Left lobe of liver (tissue), 2 donors: ENCODE results near the gene PRSS23. TPM values are rescaled to one million over a fixed set of nuclear protein-coding genes. Genes with fewer than 3 reads are reported as not detected.

Experiments used
- ATAC-seq: fragments of 200-7000 bp; cut with Tn5 transposase; one replicate; pipeline ENCODE4 v1.9.1; 2020; ENCODE audit warnings: mild to moderate bottlenecking, moderate library complexity
- DNase-seq: peaks from one replicate; pipeline ENCODE4 v3.0.0-alpha.2; 2020; ENCODE audit warnings: low spot score
- total RNA-seq: library from RNA; stranded (reverse); gene quantifications from one replicate; pipeline ENCODE4 v1.2.1, GENCODE V29; 2021
- donor health status: DM: no; HTN: no; CAD: no; lungs with moderate emphysema.
- donor health status: DM: no; HTN: yes; CAD: no.

The PRSS23 gene
- total RNA-seq, 1 donor from 2014 or later, result 10.2 TPM

- ATAC-seq (no peak), DNase-seq (no peak)
These were observed 10.1 kb upstream of the PRSS23 start for GRCh38 chr11:86790195-86790725.

GRCh38 chr11:86790867-86791849, 9.2 kb upstream of the PRSS23 start:
- DNase-seq (no peak), ATAC-seq (no peak)

- ATAC-seq, result no peak
These were observed 8.2 kb upstream of the PRSS23 start for GRCh38 chr11:86792150-86792549.

DNA sequence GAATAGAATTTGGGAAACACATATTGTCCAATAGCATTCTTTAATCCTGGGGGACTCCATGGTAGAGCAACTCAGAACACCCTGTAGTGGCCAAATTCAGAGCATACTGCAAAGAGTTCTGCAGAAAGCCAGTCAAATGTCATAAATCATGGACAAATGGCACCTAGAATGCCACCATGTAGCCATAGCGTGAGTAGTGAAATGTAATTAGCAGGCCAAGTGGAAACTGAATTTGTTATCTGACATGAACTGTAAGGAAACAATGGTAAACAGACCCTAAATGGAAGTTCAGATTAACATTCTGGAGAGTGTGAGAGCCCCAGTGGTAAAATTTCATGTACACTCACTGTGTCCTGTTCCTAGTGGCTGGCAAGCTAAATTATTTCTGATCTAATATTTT, 7.0 kb upstream of the PRSS23 start:
- ATAC-seq, result no peak
- DNase-seq, result no peak

More at GRCh38 chr11:86792150-86792549, 8.2 kb upstream of the PRSS23 start:
- no peak for DNase-seq

- ATAC-seq (no peak), DNase-seq (no peak)
These were observed 4.8 kb upstream of the PRSS23 start for GRCh38 chr11:86795511-86795910.

DNA sequence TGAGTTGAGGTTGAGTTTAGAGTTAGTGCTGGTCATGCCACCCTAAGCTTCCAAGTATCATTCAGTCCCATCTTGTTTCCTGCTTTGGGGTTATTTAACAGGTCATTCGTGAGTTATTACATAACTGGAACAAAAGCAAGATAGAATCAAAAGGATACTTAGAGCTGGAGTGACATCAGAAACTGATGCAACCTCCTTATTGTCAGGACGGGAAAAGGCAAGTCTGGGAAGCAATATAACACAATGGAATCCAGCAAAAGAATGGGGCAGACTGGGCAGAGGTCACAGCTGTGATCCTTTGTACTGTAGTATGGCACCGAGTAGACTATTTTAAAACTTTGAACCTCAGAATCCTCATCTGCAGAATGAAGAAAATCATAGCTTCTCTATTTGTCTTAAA, 4.4 kb upstream of the PRSS23 start:
- DNase-seq (no peak), ATAC-seq (no peak)

GRCh38 chr11:86797133-86797532, 3.2 kb upstream of the PRSS23 start:
- no peak for ATAC-seq
- no peak for DNase-seq

- DNase-seq (no peak), ATAC-seq (no peak)
These were observed 1.4 kb upstream of the PRSS23 start for GRCh38 chr11:86798988-86799387.

GRCh38 chr11:86799680-86800075, 664 bp upstream of the PRSS23 start:
- no peak for DNase-seq
- no peak for ATAC-seq

- ATAC-seq, result no peak
- DNase-seq, result no peak
These were observed 574 bp downstream of the PRSS23 start for GRCh38 chr11:86800960-86801272.

GRCh38 chr11:86801364-86801763, 1.0 kb downstream of the PRSS23 start:
- ATAC-seq (no peak), DNase-seq (no peak)

DNA sequence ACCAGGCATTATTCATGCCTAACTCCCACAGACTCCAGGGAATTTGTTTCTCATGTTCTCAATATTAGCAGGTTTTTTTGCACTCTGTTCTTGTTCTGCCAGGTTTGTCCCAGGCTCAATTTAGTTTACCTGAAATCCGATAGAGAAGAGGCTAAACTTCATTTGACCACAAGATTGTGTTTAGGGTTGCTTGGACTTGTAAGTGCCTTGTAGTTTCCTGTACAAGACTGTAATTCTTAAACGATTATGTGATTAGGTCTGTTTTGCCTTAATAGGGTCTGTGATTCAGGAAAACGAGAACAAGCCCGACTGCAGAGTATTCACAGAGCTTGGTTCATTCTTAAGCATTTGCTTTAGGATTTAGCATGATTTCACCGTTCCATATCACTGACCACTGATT, 1.8 kb downstream of the PRSS23 start:
- no peak for DNase-seq

DNA sequence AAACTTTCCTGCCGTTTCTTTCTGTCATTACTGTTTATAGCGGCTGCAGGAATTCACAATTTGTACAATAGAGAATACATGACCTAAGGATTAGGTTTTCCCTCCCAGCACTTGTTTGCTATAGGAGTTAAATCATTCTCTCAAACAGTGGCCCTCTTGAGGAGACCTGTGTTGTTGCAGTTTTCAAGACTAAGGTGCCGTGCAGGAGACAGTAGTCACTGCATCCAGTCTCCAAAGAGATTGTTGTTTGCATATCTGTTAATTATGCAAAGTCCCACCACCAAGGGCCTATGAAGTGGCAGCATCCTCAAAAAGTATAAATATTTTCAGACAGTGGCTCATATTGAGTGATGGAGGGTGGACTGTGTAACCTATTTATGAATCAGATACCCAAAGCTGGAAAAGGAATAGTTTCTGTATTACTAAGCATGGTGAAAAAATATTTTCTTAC, 2.3 kb downstream of the PRSS23 start:
- ATAC-seq, result peak; percentile 65
- DNase-seq, result no peak

More for the DNA sequence above, 1.8 kb downstream of the PRSS23 start:
- no peak for ATAC-seq

DNA sequence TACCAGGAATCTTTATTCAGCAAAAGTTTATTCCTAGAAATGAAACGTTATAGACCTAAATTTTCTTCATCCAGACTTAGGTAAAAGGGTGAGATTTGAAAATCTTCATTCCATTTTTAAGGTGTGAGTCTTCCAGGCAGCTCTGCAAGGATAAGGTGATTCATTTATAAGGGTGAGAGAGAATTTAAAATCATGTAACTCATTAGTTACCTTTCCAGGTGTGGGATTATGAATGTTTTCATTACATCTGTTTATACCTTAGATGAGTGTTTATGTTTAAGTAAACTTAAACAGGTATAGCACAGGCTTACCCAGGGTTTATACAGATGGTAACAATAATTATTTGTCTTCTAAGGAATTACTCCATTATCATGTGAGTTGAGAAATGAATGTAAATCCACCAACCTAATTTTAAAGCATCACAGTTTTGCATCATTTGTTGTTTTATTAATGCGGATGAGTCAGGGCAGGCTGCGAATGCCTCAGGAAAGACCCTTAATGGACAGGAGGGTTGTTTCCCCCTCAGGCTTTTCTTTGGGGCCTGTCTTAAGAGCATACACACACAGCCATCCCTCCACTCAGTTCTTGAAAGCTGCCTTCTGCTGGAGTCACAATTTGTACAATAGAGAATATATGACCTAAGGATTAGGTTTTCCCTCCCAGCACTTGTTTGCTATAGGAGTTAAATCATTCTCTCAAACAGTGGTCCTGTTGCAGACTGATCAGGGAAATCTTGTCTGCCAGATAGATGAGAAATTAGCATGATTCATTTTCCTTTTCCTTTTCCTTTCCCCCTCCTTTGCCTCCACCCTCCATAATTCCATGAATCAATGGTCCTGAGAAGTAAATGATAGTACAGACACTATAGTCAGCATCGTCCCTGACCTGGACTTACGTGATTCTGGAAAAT, 3.0 kb downstream of the PRSS23 start:
- no peak for DNase-seq
- no peak for ATAC-seq

GRCh38 chr11:86804951-86805350, 4.6 kb downstream of the PRSS23 start:
- ATAC-seq (no peak), DNase-seq (no peak)

DNA sequence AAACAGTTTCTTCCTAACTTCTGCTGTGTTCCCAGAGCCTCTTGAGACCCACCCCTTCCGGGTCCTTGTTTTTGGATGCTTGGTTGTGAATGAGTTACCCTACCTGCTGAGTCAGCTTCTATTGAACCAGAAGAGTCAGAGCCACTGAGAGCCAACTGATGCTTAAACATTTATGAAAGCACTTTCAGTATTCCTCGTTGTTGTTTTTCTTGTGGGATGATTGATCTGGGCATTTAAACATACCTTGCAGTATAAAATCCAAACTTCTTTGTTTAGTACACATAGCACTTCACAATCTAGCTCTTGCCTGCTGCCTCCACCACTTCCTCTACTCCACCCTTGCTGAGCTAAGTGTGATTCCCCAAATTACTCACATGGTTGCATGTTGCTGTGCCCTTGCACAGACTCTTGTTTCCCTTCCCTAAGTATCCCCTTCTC, 5.5 kb downstream of the PRSS23 start:
- DNase-seq (no peak), ATAC-seq (peak; percentile 38)

- DNase-seq, result no peak
- no peak for ATAC-seq
These were observed 6.6 kb downstream of the PRSS23 start for GRCh38 chr11:86806903-86807302.

- no peak for DNase-seq
- no peak for ATAC-seq
These were observed 7.0 kb downstream of the PRSS23 start for GRCh38 chr11:86807360-86807759.

DNA sequence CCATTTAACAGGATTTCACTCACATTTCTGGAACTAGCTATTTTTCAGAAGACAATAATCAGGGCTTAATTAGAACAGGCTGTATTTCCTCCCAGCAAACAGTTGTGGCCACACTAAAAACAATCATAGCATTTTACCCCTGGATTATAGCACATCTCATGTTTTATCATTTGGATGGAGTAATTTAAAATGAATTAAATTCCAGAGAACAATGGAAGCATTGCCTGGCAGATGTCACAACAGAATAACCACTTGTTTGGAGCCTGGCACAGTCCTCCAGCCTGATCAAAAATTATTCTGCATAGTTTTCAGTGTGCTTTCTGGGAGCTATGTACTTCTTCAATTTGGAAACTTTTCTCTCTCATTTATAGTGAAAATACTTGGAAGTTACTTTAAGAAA, 9.2 kb downstream of the PRSS23 start:
- DNase-seq (no peak), ATAC-seq (no peak)

GRCh38 chr11:86810288-86810687, 9.9 kb downstream of the PRSS23 start:
- ATAC-seq, result no peak
- no peak for DNase-seq

- no peak for DNase-seq
- ATAC-seq, result no peak
These were observed 11.4 kb downstream of the PRSS23 start for GRCh38 chr11:86811637-86812321.
